Lower leg skin (tissue), 4 donors: ENCODE results near the gene AMFR. TPM values are rescaled to one million over a fixed set of nuclear protein-coding genes. Genes with fewer than 3 reads are reported as not detected.

Source experiments
- DNase-seq, 2 donors: peaks; one replicate each; pipeline ENCODE4 v3.0.0-alpha.2; 2019; ENCODE audit warnings: low spot score in 2 of 2
- H3K4me3 ChIP-seq: fragments of 200-600 bp; sonication (generic); 2 replicates; pipeline ENCODE4 v1.5.1; 2017; ENCODE audit warnings: mild to moderate bottlenecking, low read depth; ENCODE audit not compliant: poor library complexity, severe bottlenecking
- POLR2A ChIP-seq, 2 donors: fragments of 450-650 bp; IDR thresholded peaks; one replicate each; pipeline ENCODE4 v1.6.1; 2016 to 2017; ENCODE audit warnings: antibody characterized with exemption in 2 of 2, mild to moderate bottlenecking in 1 of 2, moderate library complexity in 1 of 2
- WGBS, 2 donors: methylation state at CpG; one replicate each; pipeline ENCODE4 v1.1.5; 2018; 5-methylcytosine and 5-hydroxymethylcytosine counted together
- intact Hi-C: fragments of 100-400 bp; cut with DNase I; formaldehyde crosslinking; loops from one replicate; pipeline ENCODE4 v1.15.0; 2023; ENCODE audit warnings: low total_unique reads
- total RNA-seq, 4 donors: library from RNA; depleted of rRNA; stranded (reverse); fragments of >200 nt; gene quantifications; one replicate each; pipeline ENCODE4 v1.1.0, GENCODE V29; 2016
- TF ChIP-seq, protein P1 (sequence below), 3 donors: fragments of 450-650 bp; IDR thresholded peaks; one replicate each; pipeline ENCODE4 v1.5.1; 2016; ENCODE audit warnings: antibody characterized with exemption in 3 of 3, mild to moderate bottlenecking in 3 of 3, moderate library complexity in 2 of 3

Gene AMFR
- total RNA-seq: 100 to 1,000 TPM in 3 of 4 donors, 10 to 100 TPM in 1; 77.3 to 149 (median 124) TPM

DNA sequence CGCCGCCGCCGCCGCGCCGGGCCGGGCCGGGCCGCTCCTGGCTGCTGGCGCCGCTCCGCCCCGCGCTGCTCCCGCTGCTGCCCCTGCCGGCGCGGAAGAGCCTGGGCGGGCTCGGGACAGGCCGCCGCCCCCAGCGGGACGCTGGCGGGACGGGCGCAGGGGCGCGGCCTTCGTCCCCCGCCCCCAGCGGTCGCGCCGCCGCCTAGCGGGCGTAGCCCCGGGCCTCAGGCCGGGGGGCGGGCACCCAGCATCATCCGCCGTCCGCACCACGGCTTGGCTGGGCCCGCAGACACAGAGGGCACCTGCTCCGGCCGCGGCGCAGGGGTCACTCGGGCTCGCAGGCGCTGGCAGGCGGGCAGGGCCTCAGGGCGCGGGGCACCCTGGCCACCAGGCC is at the start of gene AMFR:
Gene AMFR, minus strand, starts transcription at position 107 of the 394 bp plus-strand sequence. CDS start 218 bp downstream, outside the sequence.
- TF ChIP-seq POLR2A (IDR thresholded peaks at IDR 0.05): no peak
- TF ChIP-seq, protein P1, sequence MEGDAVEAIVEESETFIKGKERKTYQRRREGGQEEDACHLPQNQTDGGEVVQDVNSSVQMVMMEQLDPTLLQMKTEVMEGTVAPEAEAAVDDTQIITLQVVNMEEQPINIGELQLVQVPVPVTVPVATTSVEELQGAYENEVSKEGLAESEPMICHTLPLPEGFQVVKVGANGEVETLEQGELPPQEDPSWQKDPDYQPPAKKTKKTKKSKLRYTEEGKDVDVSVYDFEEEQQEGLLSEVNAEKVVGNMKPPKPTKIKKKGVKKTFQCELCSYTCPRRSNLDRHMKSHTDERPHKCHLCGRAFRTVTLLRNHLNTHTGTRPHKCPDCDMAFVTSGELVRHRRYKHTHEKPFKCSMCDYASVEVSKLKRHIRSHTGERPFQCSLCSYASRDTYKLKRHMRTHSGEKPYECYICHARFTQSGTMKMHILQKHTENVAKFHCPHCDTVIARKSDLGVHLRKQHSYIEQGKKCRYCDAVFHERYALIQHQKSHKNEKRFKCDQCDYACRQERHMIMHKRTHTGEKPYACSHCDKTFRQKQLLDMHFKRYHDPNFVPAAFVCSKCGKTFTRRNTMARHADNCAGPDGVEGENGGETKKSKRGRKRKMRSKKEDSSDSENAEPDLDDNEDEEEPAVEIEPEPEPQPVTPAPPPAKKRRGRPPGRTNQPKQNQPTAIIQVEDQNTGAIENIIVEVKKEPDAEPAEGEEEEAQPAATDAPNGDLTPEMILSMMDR (IDR thresholded peaks at IDR 0.05): no peak
- intact Hi-C loops: no loop called here
- H3K4me3 ChIP-seq: peak within 1 kb of the TSS; percentile 97
- 0% methylated on average over 7 to 21 of the region's 57 CpGs for WGBS, 2 donors
- DNase-seq: no peak

DNA sequence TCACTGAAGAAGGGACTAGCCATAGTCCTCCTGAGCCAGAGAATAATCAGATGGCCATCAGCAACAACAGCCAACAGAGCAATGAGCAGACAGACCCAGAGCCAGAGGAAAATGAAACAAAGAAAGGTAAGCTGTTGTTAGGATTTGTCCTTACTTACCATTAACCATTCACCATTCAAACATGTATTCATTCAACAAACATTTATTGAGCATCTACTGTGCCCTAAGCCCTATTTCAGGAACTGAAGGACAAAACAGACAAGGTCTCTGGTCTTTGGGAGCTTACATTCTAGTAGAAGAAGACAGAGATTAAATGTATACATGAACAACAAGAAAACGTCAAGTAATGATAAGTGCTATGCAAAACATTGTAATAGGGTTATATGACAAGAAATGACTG is 45.3 kb upstream of the AMFR start:
- intact Hi-C loops: no loop called here
- TF ChIP-seq, protein P1 (IDR thresholded peaks at IDR 0.05): no peak
- TF ChIP-seq POLR2A (IDR thresholded peaks at IDR 0.05): no peak
- no peak overlapping the region for H3K4me3 ChIP-seq
- 72 to 81% methylated on average over 1 of the region's 1 CpG for WGBS, 2 donors
- DNase-seq: no peak

DNA sequence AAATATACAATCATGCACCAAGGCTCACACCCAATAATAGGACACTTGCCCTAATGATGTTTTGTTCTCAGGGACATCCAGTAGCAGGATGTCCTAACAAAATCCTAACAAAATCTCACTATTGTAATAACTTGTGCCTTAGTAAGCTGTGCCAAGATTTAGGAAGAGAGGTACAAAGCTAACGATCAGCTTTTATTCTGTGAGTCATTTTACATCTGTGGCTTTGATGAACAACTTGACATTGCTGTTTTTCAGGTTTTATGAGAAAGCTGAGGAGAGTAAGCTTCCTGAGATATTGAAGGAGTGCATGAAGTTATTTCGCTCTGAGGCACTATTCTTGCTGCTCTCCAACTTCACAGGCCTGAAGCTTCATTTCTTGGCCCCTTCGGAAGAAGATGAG is 44.9 kb upstream of the AMFR start:
- WGBS, 2 donors: 52 to 59% methylated on average over 3 of the region's 3 CpGs
- intact Hi-C loops: no loop called here
- H3K4me3 ChIP-seq: no peak overlapping the region
- TF ChIP-seq, protein P1 (IDR thresholded peaks at IDR 0.05): no peak
- no peak for TF ChIP-seq POLR2A (IDR thresholded peaks at IDR 0.05)
- DNase-seq: no peak

DNA sequence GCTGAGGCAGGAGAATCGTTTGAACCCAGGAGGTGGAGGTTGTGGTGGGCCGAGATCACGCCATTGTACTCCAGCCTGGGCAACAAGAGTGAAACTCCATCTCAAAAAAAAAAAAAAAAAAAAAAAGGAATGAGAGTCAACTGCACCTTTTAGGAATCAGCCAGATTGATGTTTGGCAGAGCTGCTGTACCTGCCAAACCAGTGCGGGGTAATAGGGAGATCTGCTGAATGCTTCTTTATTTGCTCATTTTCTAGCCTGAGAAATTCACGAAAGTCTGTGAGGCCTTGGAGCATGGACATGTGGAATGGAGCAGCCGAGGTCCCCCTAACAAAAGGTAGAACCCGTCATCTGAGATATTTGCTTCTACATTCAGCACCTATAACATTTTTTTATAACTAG is 44.4 kb upstream of the AMFR start:
- TF ChIP-seq, protein P1 (IDR thresholded peaks at IDR 0.05): no peak
- no peak for DNase-seq
- H3K4me3 ChIP-seq: no peak overlapping the region
- intact Hi-C loops: no loop called here
- 76 to 78% methylated on average over 7 of the region's 7 CpGs for WGBS, 2 donors

DNA sequence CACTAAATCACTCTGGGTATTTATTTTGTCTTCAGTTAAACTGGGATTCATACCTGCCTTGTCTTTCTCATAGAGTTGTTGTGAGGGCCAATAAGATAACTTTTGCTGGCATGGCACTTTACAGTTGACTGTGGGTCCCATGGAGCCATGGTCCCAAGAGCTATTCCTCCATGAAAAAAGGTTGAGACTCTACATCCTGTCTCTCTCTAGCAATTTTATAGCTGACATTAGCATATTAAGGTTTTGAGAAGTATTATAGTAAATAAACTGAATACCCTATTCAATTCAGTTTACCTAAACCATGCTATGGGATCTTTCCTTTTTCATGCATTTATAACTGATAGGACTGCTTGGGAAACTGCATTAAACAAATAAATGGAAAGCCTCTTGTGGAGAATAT is 43.5 kb upstream of the AMFR start:
- TF ChIP-seq POLR2A (IDR thresholded peaks at IDR 0.05): no peak
- TF ChIP-seq, protein P1 (IDR thresholded peaks at IDR 0.05): no peak
- no peak for DNase-seq
- H3K4me3 ChIP-seq: no peak overlapping the region
- intact Hi-C loops: no loop called here

DNA sequence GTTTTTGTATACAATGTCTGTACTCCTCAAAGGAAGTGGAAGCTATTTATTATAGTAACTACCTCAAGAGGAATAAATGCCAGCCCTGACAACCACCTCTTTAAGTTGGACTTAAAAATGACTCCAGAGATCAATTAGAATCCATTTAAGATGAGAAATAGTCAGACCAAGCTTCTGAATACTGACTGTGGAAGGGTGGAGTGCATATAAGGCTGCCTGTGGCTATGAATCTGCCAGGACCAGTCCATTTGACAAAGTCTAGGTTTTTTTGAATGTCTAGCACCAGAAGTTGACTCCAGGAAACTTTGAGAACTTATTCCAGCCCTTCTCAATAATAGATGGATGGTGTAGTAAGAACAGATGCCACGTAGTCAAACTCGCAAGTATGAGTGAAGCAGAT is 41.0 kb upstream of the AMFR start:
- H3K4me3 ChIP-seq: no peak overlapping the region
- WGBS, 2 donors: 98% methylated on average over 2 of the region's 2 CpGs
- intact Hi-C loops: no loop called here
- no peak for DNase-seq
- TF ChIP-seq, protein P1 (IDR thresholded peaks at IDR 0.05): no peak
- TF ChIP-seq POLR2A (IDR thresholded peaks at IDR 0.05): no peak
